Right renal cortex interstitium (tissue), 3 donors: ENCODE data around the gene AMMECR1. TPM values are rescaled to one million over a fixed set of nuclear protein-coding genes. Genes with fewer than 3 reads are reported as not detected.

ENCODE experiments used
- DNase-seq, 3 donors: peaks; one replicate each; pipeline ENCODE4 v3.0.0-alpha.2; 2013; ENCODE audit warnings: low read depth in 3 of 3, low spot score in 2 of 3
- polyA plus RNA-seq, 3 donors: library from polyadenylated mRNA; unstranded; fragments of 120-200 nt; gene quantifications; one replicate each; pipeline ENCODE4 v1.2.1, GENCODE V29; 2013; ENCODE audit not compliant: insufficient read length in 3 of 3

AMMECR1 gene
- polyA plus RNA-seq, 3 donors: 18.8 to 19.6 (median 19.2) TPM

DNA sequence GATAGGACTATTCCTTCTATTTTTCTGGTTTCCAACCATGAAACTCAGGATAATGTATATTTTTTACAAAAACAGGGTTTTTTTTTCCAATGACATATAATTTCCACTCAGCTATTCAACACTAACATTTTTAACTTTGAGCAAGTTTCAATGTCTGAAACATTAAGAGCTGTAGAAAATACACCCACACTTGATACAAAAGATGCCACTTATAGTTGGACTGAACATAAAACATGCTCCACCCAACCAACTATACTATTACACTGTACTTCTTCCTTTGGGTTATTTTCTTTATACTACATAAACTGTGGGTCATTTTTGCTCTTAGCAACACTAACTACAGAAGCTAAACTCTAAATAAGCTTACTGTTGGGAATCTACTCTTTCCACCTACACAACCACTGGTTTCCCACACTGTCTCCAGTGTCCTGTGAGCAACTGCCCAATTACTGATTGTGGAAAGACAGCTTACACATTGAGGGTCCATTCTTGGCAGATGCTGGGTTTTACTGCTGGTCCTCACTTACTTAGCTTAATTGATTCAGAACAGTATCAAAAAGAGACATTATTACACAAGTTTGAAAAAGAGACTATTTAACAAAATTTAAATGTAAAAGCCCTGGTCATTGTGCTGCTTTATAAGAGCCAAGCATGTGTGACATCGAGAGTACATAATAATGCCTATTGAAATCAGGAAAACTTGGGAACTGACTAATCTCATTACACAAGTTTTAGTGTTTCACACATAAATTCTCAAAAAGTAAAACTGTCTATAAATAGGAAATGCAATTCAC lies 6.3 kb downstream of the AMMECR1 start:
- no peak for DNase-seq

- no peak for DNase-seq
Observed at GRCh38 chrX:110310896-110311295, 7.0 kb downstream of the AMMECR1 start.

DNA sequence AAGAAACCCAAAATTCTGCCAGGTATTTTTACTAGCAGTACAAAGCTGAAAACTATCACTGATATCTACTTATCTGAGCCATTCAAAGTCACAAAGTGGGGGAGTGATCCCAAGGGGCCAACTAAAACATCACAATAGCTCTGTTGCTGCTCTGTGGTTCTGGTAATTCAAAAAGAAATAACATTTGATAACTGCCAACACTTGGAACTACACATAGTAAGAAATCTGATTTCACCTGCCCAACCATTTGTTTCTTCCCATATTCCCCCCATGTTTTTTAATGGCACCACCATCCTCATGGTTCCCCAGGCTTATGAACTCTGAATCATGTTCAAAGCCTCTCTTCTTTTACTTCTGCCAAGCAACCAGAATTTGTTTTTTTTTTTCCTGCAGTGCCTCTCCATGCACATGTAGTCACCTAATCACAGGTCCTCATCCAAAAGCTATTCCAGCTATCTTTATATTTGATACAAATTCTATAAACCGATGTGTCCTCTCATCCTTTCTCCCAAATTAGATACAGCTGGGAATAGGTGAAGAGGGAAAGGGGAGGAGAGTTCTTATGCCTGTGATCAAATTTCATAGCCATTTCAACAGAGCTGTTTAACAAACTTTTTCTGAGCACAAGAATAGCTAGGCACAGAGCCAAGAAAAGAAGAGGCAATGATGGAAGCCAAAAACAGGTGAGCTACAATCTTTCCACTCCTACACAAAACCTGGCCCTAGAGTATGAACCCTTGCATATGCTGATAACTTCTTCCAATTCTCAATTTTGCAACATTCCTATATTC lies 7.7 kb downstream of the AMMECR1 start:
- DNase-seq: no peak

- DNase-seq: no peak
Observed at GRCh38 chrX:110308220-110308619, 9.7 kb downstream of the AMMECR1 start.

GRCh38 chrX:110304884-110305283 lies 13.0 kb downstream of the AMMECR1 start:
- DNase-seq: no peak

DNA sequence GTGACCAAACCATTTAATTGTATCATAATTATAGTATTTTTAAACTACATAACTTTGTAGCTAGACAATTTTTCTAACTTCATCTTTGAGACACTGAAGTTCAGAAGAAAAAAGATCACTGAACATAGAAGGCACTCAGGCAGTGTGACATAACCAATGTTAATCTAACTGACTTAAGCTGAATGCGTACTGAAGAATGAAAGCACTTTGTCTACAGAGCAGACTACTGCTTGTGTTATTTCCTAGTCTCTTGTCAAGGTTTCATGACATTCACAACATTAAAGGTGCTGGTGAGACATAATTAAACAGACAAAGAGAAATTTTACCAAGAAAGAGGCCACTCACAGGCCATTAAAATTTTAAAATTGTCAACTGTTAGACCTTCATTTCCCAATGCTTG lies 13.5 kb downstream of the AMMECR1 start:
- DNase-seq: no peak

- no peak for DNase-seq
Observed at GRCh38 chrX:110302975-110303374, 14.9 kb downstream of the AMMECR1 start.

DNA sequence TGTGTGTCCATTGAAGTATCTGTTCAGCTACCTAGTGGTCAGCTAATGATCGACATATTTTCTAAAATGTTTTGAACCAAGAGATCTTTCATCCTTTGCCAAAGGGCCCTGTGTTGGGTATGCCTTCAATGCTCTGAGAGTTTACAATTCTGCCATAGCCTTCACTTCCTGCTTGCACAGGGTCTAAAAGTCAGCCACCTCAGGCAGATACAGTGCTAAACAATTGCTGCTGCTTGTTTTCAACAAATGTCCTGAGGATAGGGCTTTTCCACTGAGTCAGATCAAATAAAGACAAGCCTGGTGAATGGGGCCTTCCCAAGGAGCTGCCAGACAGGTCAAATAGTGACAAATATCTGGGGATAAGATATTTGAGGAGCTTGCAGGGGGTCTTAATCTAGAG lies 16.7 kb downstream of the AMMECR1 start:
- no peak for DNase-seq

DNA sequence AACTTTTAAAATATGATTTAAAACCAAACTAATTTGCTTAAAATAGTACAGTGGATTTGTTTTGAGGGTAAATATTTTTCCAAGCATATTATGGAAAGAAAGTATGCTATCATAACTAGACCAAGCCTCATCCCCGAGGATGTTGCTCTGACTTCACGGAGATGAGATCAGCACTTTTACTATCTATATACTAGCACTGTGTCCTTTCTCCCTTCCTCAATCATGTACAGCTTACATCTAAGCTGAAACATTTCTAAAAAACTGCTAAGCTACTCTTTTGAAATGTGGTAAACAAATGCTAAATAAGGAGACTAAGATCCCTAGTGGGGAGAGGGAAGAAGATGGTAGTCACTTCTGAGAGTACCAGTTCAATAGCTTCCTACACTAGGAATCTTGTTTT lies 23.8 kb downstream of the AMMECR1 start:
- no peak for DNase-seq

DNA sequence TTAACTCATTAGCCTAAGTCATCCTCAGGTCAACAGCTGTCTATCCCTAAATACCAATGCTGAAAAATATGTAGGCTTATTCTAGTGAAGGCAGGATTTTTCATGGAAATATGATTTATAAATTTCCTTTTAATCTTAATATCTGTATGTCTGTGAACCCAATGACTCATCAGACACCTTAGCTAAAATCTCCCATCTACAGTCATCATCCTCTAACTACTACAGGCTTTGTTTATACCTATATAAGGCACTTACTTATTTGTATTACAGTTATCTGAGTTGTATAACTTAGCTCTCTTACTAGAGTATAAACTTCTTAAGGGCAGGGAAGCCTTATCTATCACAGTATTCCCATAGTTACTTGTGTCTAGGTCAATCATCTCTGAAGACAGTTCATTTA lies 24.2 kb downstream of the AMMECR1 start:
- no peak for DNase-seq

DNA sequence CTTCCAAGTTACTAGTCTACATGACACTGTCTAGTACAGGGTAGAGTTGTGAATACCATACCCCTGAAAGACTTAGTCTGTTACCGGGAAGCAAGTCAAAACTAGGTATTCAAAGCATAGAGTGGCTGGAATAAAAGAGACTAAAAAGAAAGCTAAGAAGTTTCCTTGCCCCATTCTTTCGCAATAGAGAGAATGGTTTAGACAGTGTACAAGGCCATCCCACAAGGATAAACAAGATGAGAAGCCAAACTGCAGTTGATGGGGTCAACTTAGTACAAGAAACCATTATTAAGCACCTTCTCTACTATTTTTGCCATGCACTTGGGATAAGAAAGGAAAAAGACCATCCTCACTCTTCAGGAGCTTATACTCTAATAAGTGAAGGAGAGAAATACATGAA lies 30.3 kb downstream of the AMMECR1 start:
- no peak for DNase-seq

- DNase-seq: no peak
Observed at GRCh38 chrX:110286106-110286505, 31.8 kb downstream of the AMMECR1 start.

GRCh38 chrX:110284159-110284558 lies 33.7 kb downstream of the AMMECR1 start:
- DNase-seq: no peak

GRCh38 chrX:110282922-110283321 lies 35.0 kb downstream of the AMMECR1 start:
- no peak for DNase-seq

GRCh38 chrX:110281377-110281776 lies 36.5 kb downstream of the AMMECR1 start:
- peak in 1 of 3 donors; percentile 1 for DNase-seq

- peak; percentile 8 to 17 (median 16) for DNase-seq
Observed at GRCh38 chrX:110280954-110281353, 36.9 kb downstream of the AMMECR1 start.

- DNase-seq: no peak
Observed at GRCh38 chrX:110277609-110278008, 40.3 kb downstream of the AMMECR1 start.

GRCh38 chrX:110276778-110277177 lies 41.1 kb downstream of the AMMECR1 start:
- no peak for DNase-seq

GRCh38 chrX:110268886-110269285 lies 49.0 kb downstream of the AMMECR1 start:
- no peak for DNase-seq

DNA sequence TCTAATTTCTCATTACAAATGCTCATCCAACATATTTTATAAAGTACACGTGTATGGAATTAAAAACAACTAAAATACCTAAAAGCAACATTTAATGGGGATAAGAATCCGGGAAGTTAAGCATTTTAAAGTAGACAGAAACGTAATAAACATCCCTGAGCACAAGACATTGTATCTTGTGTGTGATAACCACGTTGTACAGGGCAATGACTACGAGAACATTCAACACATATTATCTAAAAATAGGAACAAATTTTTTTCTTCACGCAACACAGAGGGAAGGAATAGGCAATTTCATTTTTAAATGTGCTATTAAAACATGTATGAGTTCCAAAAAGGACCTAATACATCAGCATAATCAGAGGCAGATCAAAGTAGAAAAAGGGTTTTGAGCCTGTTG lies 49.5 kb downstream of the AMMECR1 start:
- no peak for DNase-seq

DNA sequence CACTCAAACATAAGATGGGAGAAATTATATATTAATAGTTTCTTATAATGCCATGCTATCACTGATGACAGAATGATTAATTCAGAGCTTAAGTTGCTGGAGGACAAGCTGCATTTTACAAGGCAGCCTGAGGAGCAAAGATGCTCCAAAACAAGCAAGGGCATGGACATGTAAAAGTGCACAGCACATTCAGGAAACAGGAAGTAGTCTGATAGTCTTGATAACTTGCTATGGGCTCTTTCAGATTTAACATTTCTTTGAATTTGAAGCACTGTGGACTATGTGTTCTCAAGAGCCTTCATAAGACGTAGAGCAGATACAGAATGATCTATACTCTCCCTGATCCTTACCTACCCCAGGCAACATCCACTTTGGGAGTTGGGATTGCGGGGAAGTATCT lies 50.0 kb downstream of the AMMECR1 start:
- DNase-seq: no peak

DNA sequence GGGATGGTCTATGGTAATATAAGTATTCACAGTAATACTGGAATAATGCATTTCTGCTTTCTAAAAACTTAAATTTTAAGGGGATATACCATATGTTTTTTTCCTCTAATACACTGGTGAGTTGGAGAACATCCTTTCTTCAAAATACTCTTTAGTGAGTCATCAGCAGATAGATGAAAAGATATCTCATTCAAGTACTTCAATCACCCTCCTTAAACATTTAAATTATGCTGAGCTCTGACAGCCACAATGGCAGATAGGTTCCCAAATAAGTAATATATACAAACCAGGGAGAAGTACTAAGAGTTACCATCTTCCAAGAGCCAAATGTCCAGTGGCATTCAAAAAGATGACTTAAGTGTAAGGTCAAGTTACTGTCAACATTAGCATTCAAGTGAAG lies 52.2 kb downstream of the AMMECR1 start:
- DNase-seq: no peak
